ENCODE measurements around the gene MT1M.

Gene MT1M

DNA sequence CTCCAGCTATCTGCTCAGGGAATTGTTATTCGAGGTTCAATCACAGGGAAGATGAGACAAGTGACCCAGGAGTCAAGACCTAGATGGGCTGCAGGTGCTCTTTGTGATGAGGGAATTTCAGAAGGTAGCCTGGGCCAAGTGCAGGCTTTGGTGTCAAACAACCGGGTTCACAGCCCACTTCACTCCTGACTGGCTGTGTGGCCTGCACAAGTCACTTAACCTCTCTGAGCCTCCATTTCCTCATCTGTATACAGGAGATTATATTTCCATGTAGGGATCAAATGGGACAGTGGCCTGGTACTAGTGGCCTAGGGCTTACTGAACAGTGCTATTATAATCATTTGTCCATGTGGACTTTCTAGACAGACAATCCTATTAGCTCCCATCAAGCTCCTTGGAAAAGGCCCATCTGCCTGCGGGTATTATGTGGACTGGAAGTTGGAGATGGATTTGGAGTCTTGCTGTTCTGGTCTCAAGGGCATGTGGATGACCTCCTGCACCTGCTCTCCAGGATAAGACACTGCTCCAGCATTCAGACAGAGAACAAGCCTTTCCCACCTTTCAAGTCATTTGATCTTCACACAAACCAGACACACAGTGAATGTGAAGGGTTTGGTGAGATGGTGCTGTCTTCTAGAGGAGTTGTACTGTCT, 46.7 kb downstream of the MT1M start:
- DNase-seq: no peak

- DNase-seq: no peak
Measured at GRCh38 chr16:56679818-56680217, 47.4 kb downstream of the MT1M start.

- DNase-seq: peak; percentile 83 to 92
Measured at GRCh38 chr16:56681939-56682702, 49.7 kb downstream of the MT1M start, which contains the start of gene MT1X. TSS of gene MT1X (plus strand) at chr16:56682470. CDS start at chr16:56682541, 71 bp downstream.

DNA sequence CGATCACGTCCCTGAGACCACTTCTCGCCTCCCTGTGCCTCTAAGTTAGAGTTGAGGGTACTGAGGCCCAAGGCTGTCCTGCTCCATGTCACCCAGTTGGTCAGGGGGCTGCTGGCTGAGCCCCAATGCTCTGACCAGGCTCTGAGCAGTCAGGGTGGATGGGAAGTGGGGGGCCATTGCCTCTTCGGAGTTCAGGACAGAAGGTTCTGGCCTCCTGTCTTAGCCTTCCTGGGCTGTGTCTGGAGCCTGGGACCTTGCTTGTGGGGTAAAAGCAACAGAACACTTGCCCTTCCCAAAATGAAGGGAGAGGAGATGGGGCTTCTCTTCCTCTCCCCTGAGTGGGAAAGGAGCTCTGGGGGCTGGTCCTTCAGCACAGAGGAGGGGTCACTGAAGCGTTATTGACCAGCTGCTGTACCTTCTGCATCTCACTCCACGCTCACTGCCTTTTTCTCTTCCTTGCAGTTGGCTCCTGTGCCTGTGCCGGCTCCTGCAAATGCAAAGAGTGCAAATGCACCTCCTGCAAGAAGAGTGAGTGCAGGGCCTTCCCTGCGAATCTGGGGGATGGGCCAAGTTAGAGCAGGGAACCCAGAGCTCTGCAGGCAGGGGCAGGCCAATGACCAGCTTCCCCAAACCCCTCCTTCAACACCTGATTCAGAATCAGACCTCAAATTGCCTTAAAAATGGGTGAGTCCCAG, 50.4 kb downstream of the MT1M start:
- no peak for DNase-seq

Data from inflammatory macrophage treated with lipopolysaccharide for 1 hour (primary cell).